Measurements from ENCODE around the gene MOB1A.
"Not testable (repeated sequence)": the region's sequence is repeated elsewhere in the genome, so short reads cannot be mapped to it uniquely, and the experiment has no call there.

MOB1A gene

GRCh38 chr2:74178211-74179062 is at the start of gene MOB1A:
TSS of gene MOB1A (minus strand) at chr2:74178879. CDS start at chr2:74178674, 205 bp downstream.
- FAIRE-seq: peak; percentile 70

GRCh38 chr2:74227646-74228045 is 49.0 kb upstream of the MOB1A start:
- FAIRE-seq: no peak

- FAIRE-seq: no peak
Observed at GRCh38 chr2:74226648-74227213, 48.1 kb upstream of the MOB1A start.

GRCh38 chr2:74225698-74226459 is 47.2 kb upstream of the MOB1A start:
- FAIRE-seq: no peak

GRCh38 chr2:74223941-74224770 is 45.5 kb upstream of the MOB1A start:
- FAIRE-seq: no peak

GRCh38 chr2:74222300-74222650 is 43.6 kb upstream of the MOB1A start:
- FAIRE-seq: no peak

- no peak for FAIRE-seq
Observed at GRCh38 chr2:74221604-74222299, 43.1 kb upstream of the MOB1A start.

- FAIRE-seq: no peak
Observed at GRCh38 chr2:74221091-74221490, 42.4 kb upstream of the MOB1A start.

- no peak for FAIRE-seq
Observed at GRCh38 chr2:74219846-74220486, 41.3 kb upstream of the MOB1A start.

GRCh38 chr2:74216642-74217041 is 38.0 kb upstream of the MOB1A start:
- FAIRE-seq: no peak

- FAIRE-seq: not testable (repeated sequence)
Observed at GRCh38 chr2:74215771-74216170, 37.1 kb upstream of the MOB1A start.

GRCh38 chr2:74212702-74213410 is 34.2 kb upstream of the MOB1A start:
- no peak for FAIRE-seq

- no peak for FAIRE-seq
Observed at GRCh38 chr2:74206180-74206688, 27.6 kb upstream of the MOB1A start.

GRCh38 chr2:74205596-74205995 is 26.9 kb upstream of the MOB1A start:
- FAIRE-seq: no peak

GRCh38 chr2:74205113-74205512 is 26.4 kb upstream of the MOB1A start:
- no peak for FAIRE-seq

- FAIRE-seq: no peak
Observed at GRCh38 chr2:74204436-74204835, 25.8 kb upstream of the MOB1A start.

- FAIRE-seq: no peak
Observed at GRCh38 chr2:74201596-74201995, 22.9 kb upstream of the MOB1A start.

GRCh38 chr2:74201196-74201595 is 22.5 kb upstream of the MOB1A start:
- no peak for FAIRE-seq

- no peak for FAIRE-seq
Observed at GRCh38 chr2:74199871-74200305, 21.2 kb upstream of the MOB1A start.

- FAIRE-seq: no peak
Observed at GRCh38 chr2:74199275-74199701, 20.6 kb upstream of the MOB1A start.

Data from colon (tissue), 2 donors.